PFSK-1 (cell line): ENCODE data around the gene BCR.

Source experiments
- POLR2AphosphoS5 ChIP-seq: IDR thresholded peaks from 2 replicates; pipeline ENCODE4 v1.6.1; 2012; ENCODE audit warnings: low read depth, mild to moderate bottlenecking, control low read depth, low read length, moderate library complexity
- SIN3A ChIP-seq: IDR thresholded peaks from 2 replicates; pipeline ENCODE4 v1.6.1; 2012; ENCODE audit warnings: mild to moderate bottlenecking, low read length, moderate library complexity, borderline replicate concordance; ENCODE audit not compliant: insufficient read depth
- TAF1 ChIP-seq: IDR thresholded peaks from 2 replicates; pipeline ENCODE4 v1.6.1; 2012; ENCODE audit warnings: low read length, control low read depth, borderline replicate concordance; ENCODE audit not compliant: insufficient read depth
- TF ChIP-seq, protein P1 (sequence below), 2 experiments: IDR thresholded peaks; 2 replicates each; pipeline versions ENCODE4 v1.6.1 to v1.8.0; 2011 to 2012; ENCODE audit warnings: low read depth in 2 of 2, low read length in 2 of 2, control low read depth in 1 of 2, inconsistent platforms in 1 of 2, mild to moderate bottlenecking in 1 of 2, moderate library complexity in 1 of 2; ENCODE audit not compliant: insufficient read depth in 1 of 2

DNA sequence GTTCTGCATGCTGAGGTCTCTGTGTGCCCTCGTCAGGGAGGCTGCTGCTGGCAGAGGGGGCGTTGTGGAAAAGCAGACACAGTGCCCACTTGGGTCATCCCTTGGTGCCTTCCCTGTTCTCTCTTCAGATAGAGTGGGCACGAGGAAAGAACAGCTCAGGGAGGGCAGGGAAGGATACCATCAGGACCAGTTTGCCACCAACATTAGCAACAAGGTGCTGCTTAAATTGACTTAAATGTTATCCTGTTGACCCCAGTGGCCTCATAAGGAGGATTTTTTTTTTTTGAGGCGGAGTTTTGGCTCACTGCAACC is 91.2 kb downstream of the BCR start:
- TF ChIP-seq SIN3A, result no peak
- TF ChIP-seq POLR2AphosphoS5, result no peak
- TF ChIP-seq, protein P1, sequence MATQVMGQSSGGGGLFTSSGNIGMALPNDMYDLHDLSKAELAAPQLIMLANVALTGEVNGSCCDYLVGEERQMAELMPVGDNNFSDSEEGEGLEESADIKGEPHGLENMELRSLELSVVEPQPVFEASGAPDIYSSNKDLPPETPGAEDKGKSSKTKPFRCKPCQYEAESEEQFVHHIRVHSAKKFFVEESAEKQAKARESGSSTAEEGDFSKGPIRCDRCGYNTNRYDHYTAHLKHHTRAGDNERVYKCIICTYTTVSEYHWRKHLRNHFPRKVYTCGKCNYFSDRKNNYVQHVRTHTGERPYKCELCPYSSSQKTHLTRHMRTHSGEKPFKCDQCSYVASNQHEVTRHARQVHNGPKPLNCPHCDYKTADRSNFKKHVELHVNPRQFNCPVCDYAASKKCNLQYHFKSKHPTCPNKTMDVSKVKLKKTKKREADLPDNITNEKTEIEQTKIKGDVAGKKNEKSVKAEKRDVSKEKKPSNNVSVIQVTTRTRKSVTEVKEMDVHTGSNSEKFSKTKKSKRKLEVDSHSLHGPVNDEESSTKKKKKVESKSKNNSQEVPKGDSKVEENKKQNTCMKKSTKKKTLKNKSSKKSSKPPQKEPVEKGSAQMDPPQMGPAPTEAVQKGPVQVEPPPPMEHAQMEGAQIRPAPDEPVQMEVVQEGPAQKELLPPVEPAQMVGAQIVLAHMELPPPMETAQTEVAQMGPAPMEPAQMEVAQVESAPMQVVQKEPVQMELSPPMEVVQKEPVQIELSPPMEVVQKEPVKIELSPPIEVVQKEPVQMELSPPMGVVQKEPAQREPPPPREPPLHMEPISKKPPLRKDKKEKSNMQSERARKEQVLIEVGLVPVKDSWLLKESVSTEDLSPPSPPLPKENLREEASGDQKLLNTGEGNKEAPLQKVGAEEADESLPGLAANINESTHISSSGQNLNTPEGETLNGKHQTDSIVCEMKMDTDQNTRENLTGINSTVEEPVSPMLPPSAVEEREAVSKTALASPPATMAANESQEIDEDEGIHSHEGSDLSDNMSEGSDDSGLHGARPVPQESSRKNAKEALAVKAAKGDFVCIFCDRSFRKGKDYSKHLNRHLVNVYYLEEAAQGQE (IDR thresholded peaks at IDR 0.05; ENCODE audit: insufficient read depth in 1 of 2, low read depth in 2 of 2, low read length in 2 of 2), result no peak
- no peak for TF ChIP-seq TAF1
